ENCODE data around the gene ARPC1B. TPM values are rescaled to one million over a fixed set of nuclear protein-coding genes. Genes with fewer than 3 reads are reported as not detected.
A peak's percentile ranks its signal among the peaks of the same experiment; 100 is the strongest.
"Not testable (repeated sequence)": the region's sequence is repeated elsewhere in the genome, so short reads cannot be mapped to it uniquely, and the experiment has no call there.

The ARPC1B gene
- total RNA-seq, 1 donor from 2014 or later, result 51.1 TPM

GRCh38 chr7:99402854-99403253, 28.3 kb downstream of the ARPC1B start:
- intact Hi-C loops (cut with DNase I), result no loop called here
- DNase-seq (ENCODE audit: missing footprints) (no peak), ATAC-seq (no peak)

- intact Hi-C loops (cut with DNase I), result no loop called here
- DNase-seq (ENCODE audit: missing footprints), result no peak
- no peak for ATAC-seq
Measured at GRCh38 chr7:99403764-99404163, 29.2 kb downstream of the ARPC1B start.

- intact Hi-C loops (cut with DNase I), result no loop called here
- ATAC-seq, result no peak
Measured at GRCh38 chr7:99404235-99404976, 29.9 kb downstream of the ARPC1B start.

GRCh38 chr7:99404977-99405320, 30.4 kb downstream of the ARPC1B start:
- DNase-seq (ENCODE audit: missing footprints) (no peak), ATAC-seq (no peak)
- intact Hi-C loops (cut with DNase I), result loop anchor here (5.0 kb wide), 1 partner anchor 78 kb away; the partner anchor contains the start of gene ARPC1A

More at GRCh38 chr7:99404235-99404976, 29.9 kb downstream of the ARPC1B start:
- DNase-seq (ENCODE audit: missing footprints), result no peak

- DNase-seq (ENCODE audit: missing footprints) (no peak), ATAC-seq (no peak)
- intact Hi-C loops (cut with DNase I), result loop anchor here (5.0 kb wide), 1 partner anchor 79 kb away; the partner anchor contains the start of gene ARPC1A
Measured at GRCh38 chr7:99406557-99406956, 32.0 kb downstream of the ARPC1B start.

GRCh38 chr7:99407872-99408378, 33.4 kb downstream of the ARPC1B start:
- DNase-seq (ENCODE audit: missing footprints) (no peak), ATAC-seq (peak; percentile 17)
- intact Hi-C loops (cut with DNase I), result loop anchor here (1.0 to 5.0 kb wide), 2 partner anchors 33 to 81 kb away; partner anchors contain the start of gene ARPC1A

- intact Hi-C loops (cut with DNase I), result loop anchor here (1.0 to 5.0 kb wide), 2 partner anchors 33 to 81 kb away; partner anchors contain the start of gene ARPC1A
- DNase-seq (ENCODE audit: missing footprints), result peak; percentile 97
- peak; percentile 95 for ATAC-seq
Measured at GRCh38 chr7:99408379-99409191, 34.1 kb downstream of the ARPC1B start, which contains the start of the genes BUD31 and PDAP1. TSS of gene BUD31 (plus strand) at chr7:99408969. CDS start at chr7:99411093, 2,124 bp downstream. TSS of gene PDAP1 (minus strand) at chr7:99408597. CDS start at chr7:99408548, 49 bp downstream.

GRCh38 chr7:99409192-99409572, 34.7 kb downstream of the ARPC1B start:
- DNase-seq (ENCODE audit: missing footprints), result no peak
- no peak for ATAC-seq
- intact Hi-C loops (cut with DNase I), result loop anchor here (5.0 kb wide), 1 partner anchor 82 kb away; the partner anchor contains the start of gene ARPC1A

GRCh38 chr7:99409806-99410205, 35.3 kb downstream of the ARPC1B start:
- ATAC-seq (no peak), DNase-seq (ENCODE audit: missing footprints) (no peak)
- intact Hi-C loops (cut with DNase I), result loop anchor here (5.0 kb wide), 1 partner anchor 83 kb away; the partner anchor contains the start of gene ARPC1A

- intact Hi-C loops (cut with DNase I), result no loop called here
- DNase-seq (ENCODE audit: missing footprints), result no peak
- no peak for ATAC-seq
Measured at GRCh38 chr7:99410635-99411034, 36.1 kb downstream of the ARPC1B start.

- ATAC-seq; intact Hi-C loops (cut with DNase I): not testable (repeated sequence)
- DNase-seq (ENCODE audit: missing footprints), result peak; percentile 82
Measured at GRCh38 chr7:99415513-99416127, 41.1 kb downstream of the ARPC1B start.

GRCh38 chr7:99418260-99418659, 43.7 kb downstream of the ARPC1B start:
- DNase-seq (ENCODE audit: missing footprints) (no peak), ATAC-seq (no peak)
- intact Hi-C loops (cut with DNase I), result no loop called here

GRCh38 chr7:99419323-99420021, 44.9 kb downstream of the ARPC1B start:
- DNase-seq (ENCODE audit: missing footprints) (no peak), ATAC-seq (no peak)
- intact Hi-C loops (cut with DNase I), result no loop called here

GRCh38 chr7:99420213-99420612, 45.7 kb downstream of the ARPC1B start:
- no peak for DNase-seq (ENCODE audit: missing footprints)
- ATAC-seq, result no peak
- intact Hi-C loops (cut with DNase I), result no loop called here

- DNase-seq (ENCODE audit: missing footprints) (no peak), ATAC-seq (no peak)
- intact Hi-C loops (cut with DNase I), result no loop called here
Measured at GRCh38 chr7:99420986-99421385, 46.5 kb downstream of the ARPC1B start.

GRCh38 chr7:99422186-99422585, 47.7 kb downstream of the ARPC1B start:
- intact Hi-C loops (cut with DNase I), result no loop called here
- DNase-seq (ENCODE audit: missing footprints) (no peak), ATAC-seq (no peak)

GRCh38 chr7:99422625-99423024, 48.1 kb downstream of the ARPC1B start:
- no peak for ATAC-seq
- no peak for DNase-seq (ENCODE audit: missing footprints)
- intact Hi-C loops (cut with DNase I), result no loop called here

All from Right ventricle myocardium inferior (tissue), 1 donor.